Ovary (tissue), 9 donors: ENCODE data around the gene RND1. TPM values are rescaled to one million over a fixed set of nuclear protein-coding genes. Genes with fewer than 3 reads are reported as not detected.
"Not testable (repeated sequence)": the region's sequence is repeated elsewhere in the genome, so short reads cannot be mapped to it uniquely, and the experiment has no call there.

Source experiments
- DNase-seq, 5 donors: peaks; one replicate each; pipeline ENCODE4 v3.0.0-alpha.2; 2019 to 2020
- H3K27ac ChIP-seq, 2 donors: fragments of 200-600 bp; one replicate each; pipeline versions ENCODE4 v1.5.1 to v1.8.0; 2019 to 2022
- H3K27me3 ChIP-seq: fragments of 200-600 bp; one replicate; pipeline ENCODE4 v1.8.0; 2022
- H3K36me3 ChIP-seq: fragments of 200-600 bp; sonication (generic); one replicate; pipeline ENCODE4 v1.5.1; 2019
- H3K4me1 ChIP-seq: one replicate; pipeline ENCODE4 v1.8.1; 2013; ENCODE audit warnings: mild to moderate bottlenecking, moderate library complexity; ENCODE audit not compliant: insufficient read depth
- H3K4me3 ChIP-seq: fragments of 200-600 bp; sonication (generic); one replicate; pipeline ENCODE4 v1.5.1; 2017
- H3K9me3 ChIP-seq, 2 donors: fragments of 200-600 bp in 1 of 2; sonication (generic) in 1 of 2; one replicate each; pipeline versions ENCODE4 v1.5.1 to v1.8.1; 2013 to 2019; ENCODE audit warnings: mild to moderate bottlenecking in 1 of 2, moderate library complexity in 1 of 2
- CTCF ChIP-seq, 3 donors: fragments of 450-650 bp in 2 of 3; fragments of 200-600 bp in 1 of 3; IDR thresholded peaks; one replicate each; pipeline versions ENCODE4 v1.5.1 to v1.8.0; 2016 to 2022; ENCODE audit warnings: antibody characterized with exemption in 3 of 3, mild to moderate bottlenecking in 1 of 3
- EP300 ChIP-seq: sonication (generic); formaldehyde crosslinking; IDR thresholded peaks from one replicate; pipeline ENCODE4 v1.6.1; 2017; ENCODE audit warnings: antibody characterized with exemption
- POLR2A ChIP-seq: fragments of 450-650 bp; IDR thresholded peaks from one replicate; pipeline ENCODE4 v1.6.1; 2017; ENCODE audit warnings: antibody characterized with exemption, mild to moderate bottlenecking, moderate library complexity
- WGBS, 3 donors: extraction: QIAGEN DNeasy Blood & Tissue Kit in 1 of 3; methylation state at CpG; one replicate each; pipeline versions ENCODE4 v1.1.5 to v1.1.7; 2013 to 2017; 5-methylcytosine and 5-hydroxymethylcytosine counted together
- intact Hi-C, 4 donors: fragments of 100-400 bp; cut with DNase I; formaldehyde crosslinking; loops; one replicate each; pipeline versions ENCODE4 v1.11.0 to v1.15.1; 2022 to 2023
- polyA plus RNA-seq, 2 donors: library from polyadenylated mRNA; stranded (reverse); fragments of 200-250 nt in 1 of 2; fragments of 350-450 nt in 1 of 2; fragmentation: Illumina TruSeq in 1 of 2; extraction: RNeasy Lipid Tissue Mini Kit (QIAGEN cat#74804) in 1 of 2; gene quantifications; one replicate each; pipeline ENCODE4 v1.2.3, GENCODE V29; 2013 to 2014
- total RNA-seq, 7 donors: library from RNA; depleted of rRNA in 2 of 7; stranded (reverse); fragments of >200 nt in 2 of 7; fragmentation: NEBNext Ultra II Directional in 3 of 7; extraction: Animal tissue kit (Norgen Biotek cat#: 25700) in 3 of 7; gene quantifications; one replicate each; pipeline versions ENCODE4 v1.1.0 to v1.2.4, GENCODE V29; 2016 to 2023
- donor health status: DM: no; HTN: no; CAD: no; lungs with moderate emphysema.
- donor health status: DM: no; HTN: no; CAD: no.
- donor health status: Bipolar disorder and iron deficiency.
- donor health status: DM: yes; HTN: yes; CAD: no.
- donor health status: DM: no; HTN: no; CAD: no.
- donor health status: DM: yes; HTN: yes; CAD: no.

Gene RND1
- total and polyA plus RNA-seq, 9 donors, result 0.23 to 3.8 (median 0.62) TPM

GRCh38 chr12:48854488-48854887 lies 11.2 kb downstream of the RND1 start:
- intact Hi-C loops, result loop anchor here in 2 of 4 donors (5.0 kb wide), 3 partner anchors 83 to 143 kb away; partner anchors contain the start of gene DDN (in 1 of the 2)
- TF ChIP-seq POLR2A, result no peak
- TF ChIP-seq EP300, result no peak
- TF ChIP-seq CTCF (IDR thresholded peaks at IDR 0.05), result no peak
- H3K4me3 ChIP-seq, result no peak overlapping the region
- no peaks in the 10 kb centered on the region for H3K27me3 ChIP-seq
- H3K4me1 ChIP-seq, result peaks cover 5% of the 10 kb centered on the region
- WGBS, 3 donors, result 80 to 85% (median 80%) methylated on average over 4 of the region's 4 CpGs
- DNase-seq, result no peak
- no peaks in the 10 kb centered on the region for H3K36me3 ChIP-seq
- no peak overlapping the region for H3K27ac ChIP-seq
- H3K9me3 ChIP-seq, result no peaks in the 10 kb centered on the region

- Histone ChIP-seq H3K4me1 (peaks cover 5% of the 10 kb centered on the region), H3K27me3 (no peaks in the 10 kb centered on the region), H3K36me3 (no peaks in the 10 kb centered on the region), H3K4me3 (peak overlapping the region; percentile 90), H3K27ac (peak overlapping the region in 1 of 2 donors; percentile 60), H3K9me3 (no peaks in the 10 kb centered on the region)
- DNase-seq, result peak; percentile 78 to 94 (median 80)
- TF ChIP-seq EP300 (no peak), CTCF (IDR thresholded peaks at IDR 0.05) (peak; percentile 71 to 89 (median 83)), POLR2A (no peak)
- intact Hi-C loops, result loop anchor here in 2 of 4 donors (2.0 to 5.0 kb wide), 4 partner anchors 38 to 144 kb away; partner anchors contain the start of gene DDN (in 1 of the 2)
- WGBS, 3 donors, result 0 to 1% (median 0%) methylated on average over 11 of the region's 11 CpGs
Observed at GRCh38 chr12:48852734-48853688, 12.7 kb downstream of the RND1 start.

GRCh38 chr12:48851883-48852733 lies 13.6 kb downstream of the RND1 start, which contains the start of gene DDX23:
Gene DDX23, minus strand, starts transcription at chr12:48852163. Its CDS starts 6,381 bp downstream, at chr12:48845782.
- Histone ChIP-seq H3K36me3 (no peaks in the 10 kb centered on the region), H3K27ac (peak within 1 kb of the TSS; percentile 28 to 73), H3K9me3 (no peaks in the 10 kb centered on the region), H3K4me3 (peak within 1 kb of the TSS; percentile 90), H3K4me1 (peaks cover 5% of the 10 kb centered on the region), H3K27me3 (no peaks in the 10 kb centered on the region)
- 0 to 1% (median 0%) methylated on average over 53 of the region's 53 CpGs for WGBS, 3 donors
- intact Hi-C loops, result loop anchor here in 2 of 4 donors (2.0 to 5.0 kb wide), 4 partner anchors 39 to 145 kb away; partner anchors contain the start of gene DDN (in 1 of the 2)
- peak; percentile 90 to 94 (median 90) for DNase-seq
- TF ChIP-seq CTCF (IDR thresholded peaks at IDR 0.05) (no peak), EP300 (peak; percentile 94), POLR2A (peak; percentile 66)

- H3K27me3 ChIP-seq, H3K4me3 ChIP-seq, intact Hi-C loops, H3K9me3 ChIP-seq, H3K36me3 ChIP-seq, H3K4me1 ChIP-seq, DNase-seq, H3K27ac ChIP-seq: not testable (repeated sequence)
- WGBS, 3 donors, result 88 to 100% methylated on average over 6 to 29 of the region's 29 CpGs; no CpG with 5 or more reads in 1 of the 3 donors
Observed at GRCh38 chr12:48842021-48842420, 23.6 kb downstream of the RND1 start.
